ENCODE results near the gene SLC5A10. TPM values are rescaled to one million over a fixed set of nuclear protein-coding genes. Genes with fewer than 3 reads are reported as not detected.

The SLC5A10 gene
- total and polyA plus RNA-seq, 7 donors, result 0.19 TPM; not detected in 6

- Histone ChIP-seq H3K27ac (no peak overlapping the region), H3K27me3 (no peaks in the 10 kb centered on the region), H3K4me3 (no peak overlapping the region), H3K9me3 (no peaks in the 10 kb centered on the region), H3K4me1 (no peaks in the 10 kb centered on the region), H3K36me3 (no peaks in the 10 kb centered on the region)
- DNase-seq, result no peak
- intact Hi-C loops (cut with DNase I), result no loop called here
- TF ChIP-seq CTCF (IDR thresholded peaks at IDR 0.05) (no peak), POLR2AphosphoS5 (IDR thresholded peaks at IDR 0.05) (no peak), EP300 (IDR thresholded peaks at IDR 0.05) (no peak), POLR2A (IDR thresholded peaks at IDR 0.05) (no peak)
- 51 to 84% methylated on average over 9 of the region's 9 CpGs for WGBS, 2 donors
Observed at GRCh38 chr17:18985475-18985874, 33.5 kb downstream of the SLC5A10 start.

GRCh38 chr17:18986541-18987229 lies 34.7 kb downstream of the SLC5A10 start:
- Histone ChIP-seq H3K27ac (no peak overlapping the region), H3K9me3 (no peaks in the 10 kb centered on the region), H3K27me3 (no peaks in the 10 kb centered on the region), H3K4me1 (no peaks in the 10 kb centered on the region), H3K4me3 (no peak overlapping the region), H3K36me3 (no peaks in the 10 kb centered on the region)
- intact Hi-C loops (cut with DNase I), result no loop called here
- no peak for DNase-seq
- TF ChIP-seq POLR2AphosphoS5 (IDR thresholded peaks at IDR 0.05) (no peak), EP300 (IDR thresholded peaks at IDR 0.05) (no peak), POLR2A (IDR thresholded peaks at IDR 0.05) (no peak), CTCF (IDR thresholded peaks at IDR 0.05) (no peak)
- WGBS, 2 donors, result 76 to 94% methylated on average over 21 of the region's 21 CpGs

GRCh38 chr17:18987230-18987610 lies 35.3 kb downstream of the SLC5A10 start:
- H3K27me3 ChIP-seq, result no peaks in the 10 kb centered on the region
- no peak for DNase-seq
- TF ChIP-seq POLR2AphosphoS5 (IDR thresholded peaks at IDR 0.05) (no peak), EP300 (IDR thresholded peaks at IDR 0.05) (no peak), CTCF (IDR thresholded peaks at IDR 0.05) (no peak), POLR2A (IDR thresholded peaks at IDR 0.05) (no peak)
- no peaks in the 10 kb centered on the region for H3K36me3 ChIP-seq
- 96% methylated on average over 9 of the region's 9 CpGs for WGBS, 2 donors
- intact Hi-C loops (cut with DNase I), result no loop called here
- H3K9me3 ChIP-seq, result no peaks in the 10 kb centered on the region
- H3K4me1 ChIP-seq, result no peaks in the 10 kb centered on the region
- no peak overlapping the region for H3K27ac ChIP-seq
- H3K4me3 ChIP-seq, result no peak overlapping the region

- Histone ChIP-seq H3K9me3 (no peaks in the 10 kb centered on the region), H3K36me3 (no peaks in the 10 kb centered on the region), H3K4me1 (no peaks in the 10 kb centered on the region), H3K27me3 (no peaks in the 10 kb centered on the region), H3K4me3 (no peak overlapping the region), H3K27ac (no peak overlapping the region)
- no peak for TF ChIP-seq POLR2A (IDR thresholded peaks at IDR 0.05)
- TF ChIP-seq CTCF (IDR thresholded peaks at IDR 0.05), result no peak
- no peak for TF ChIP-seq POLR2AphosphoS5 (IDR thresholded peaks at IDR 0.05)
- WGBS, 2 donors, result 66 to 83% methylated on average over 14 of the region's 14 CpGs
- intact Hi-C loops (cut with DNase I), result no loop called here
- no peak for DNase-seq
Observed at GRCh38 chr17:18987862-18988545, 36.0 kb downstream of the SLC5A10 start.
